Uterine smooth muscle cell (primary cell): ENCODE measurements around the gene SMARCAD1. TPM values are rescaled to one million over a fixed set of nuclear protein-coding genes. Genes with fewer than 3 reads are reported as not detected.

Source experiments
- total RNA-seq: library from RNA; depleted of rRNA; stranded (reverse); fragments of >200 nt; gene quantifications from 2 replicates; pipeline ENCODE4 v1.2.3, GENCODE V29; 2014

Gene SMARCAD1
- 39.6 and 42.1 TPM in 2 replicates for total RNA-seq

GRCh38 chr4:94207469-94208224 lies at the start of gene SMARCAD1:
TSS of gene SMARCAD1 (plus strand) at chr4:94207865. CDS start at chr4:94208395, 530 bp downstream.

Other genes starting within 250 kb of the SMARCAD1 start
- not detected in 2 replicates for gene HPGDS, start 135.0 kb downstream of the SMARCAD1 start, total RNA-seq
- gene PDLIM5, start 244.1 kb downstream of the SMARCAD1 start, total RNA-seq = 103 and 157 TPM in 2 replicates